ENCODE data around the gene GALNT5. TPM values are rescaled to one million over a fixed set of nuclear protein-coding genes. Genes with fewer than 3 reads are reported as not detected.
A peak's percentile ranks its signal among the peaks of the same experiment; 100 is the strongest.
"Not testable (repeated sequence)": the region's sequence is repeated elsewhere in the genome, so short reads cannot be mapped to it uniquely, and the experiment has no call there.

Gene GALNT5
- total and polyA plus RNA-seq, 5 donors from 2014 or later: 0.14 TPM; not detected in 4

DNA sequence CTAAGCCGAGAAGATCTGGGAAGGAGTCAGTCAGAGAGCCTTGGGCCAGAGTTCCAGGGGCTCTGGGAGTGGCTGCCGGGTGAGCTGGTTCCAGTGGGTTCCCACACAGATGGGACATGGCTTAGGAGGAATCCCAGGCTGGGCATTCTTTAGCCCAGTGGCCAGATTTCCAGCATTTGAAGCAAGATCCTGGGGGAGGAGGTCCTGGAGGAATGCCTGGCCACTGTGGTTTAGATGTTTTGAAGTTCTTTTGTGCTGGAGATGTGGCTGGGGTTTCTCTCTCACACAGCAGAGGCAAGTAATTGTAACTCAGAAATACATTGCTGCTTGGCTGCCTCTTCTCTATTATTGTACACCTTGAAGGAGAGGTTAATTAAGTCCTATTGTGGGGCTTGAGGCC, 83.9 kb downstream of the GALNT5 start:
- not testable (repeated sequence) for ATAC-seq (ENCODE audit: low read depth in 2 of 2); H3K4me1 ChIP-seq (ENCODE audit: control insufficient read depth, insufficient read depth, low read length, poor library complexity, severe bottlenecking); H3K4me3 Mint-ChIP-seq; H3K36me3 ChIP-seq (ENCODE audit: control insufficient read depth, insufficient read depth, low read length); DNase-seq; H3K27me3 ChIP-seq (ENCODE audit: control insufficient read depth, insufficient read depth, low read length); H3K27me3 Mint-ChIP-seq; H3K9me3 ChIP-seq (ENCODE audit: control insufficient read depth in 2 of 2, low read length in 2 of 2); H3K4me3 ChIP-seq (ENCODE audit: low read depth, low read length); H3K27ac ChIP-seq (ENCODE audit: insufficient read depth, low read length, poor library complexity, severe bottlenecking)
- Mint-ChIP-seq H3K4me1 (peaks cover 5 to 36% (median 13%) of the 10 kb centered on the region in 4 donors), H3K9me3 (peaks cover 4 to 39% (median 14%) of the 10 kb centered on the region in 7 donors), H3K27ac (peak overlapping the region in 1 of 3 donors; percentile 21), H3K36me3 (peaks cover 45% of the 10 kb centered on the region)

DNA sequence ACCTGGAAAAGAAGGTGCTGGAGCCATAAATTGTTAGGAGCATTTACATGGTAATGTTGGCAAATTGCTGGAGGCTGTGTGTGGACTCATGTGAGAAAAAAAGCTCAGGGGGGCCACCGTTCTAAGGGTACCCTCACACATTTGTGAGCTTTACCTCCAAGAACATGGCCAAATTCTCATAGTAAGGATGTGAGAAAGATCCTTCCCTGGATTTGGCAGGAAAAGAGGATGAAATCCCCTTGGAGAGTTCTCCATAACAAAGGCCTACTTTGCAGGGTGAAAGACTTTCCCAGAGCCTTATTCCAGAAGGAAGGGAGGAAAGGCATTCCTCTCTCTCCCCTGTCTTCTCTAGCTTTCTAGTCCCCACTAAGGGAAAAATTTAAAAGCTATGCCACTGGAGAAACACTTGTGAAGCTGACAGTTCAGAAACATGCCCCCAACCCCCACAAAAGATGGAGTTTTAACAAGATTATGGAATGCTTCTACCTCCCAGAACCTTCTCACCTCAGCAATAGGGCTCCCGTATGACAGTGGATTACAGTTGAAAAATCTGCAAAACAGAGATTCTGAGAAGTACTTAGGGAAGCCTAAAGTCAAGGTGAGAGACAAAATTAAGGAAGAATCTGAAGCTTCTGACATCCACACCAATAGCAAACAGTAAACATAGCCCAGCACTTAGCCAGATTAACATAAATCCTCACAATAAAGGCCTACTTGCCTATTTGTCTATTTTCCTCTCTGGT, 88.3 kb downstream of the GALNT5 start:
- Mint-ChIP-seq H3K4me3 (no peak overlapping the region), H3K9me3 (peaks cover 4 to 39% (median 16%) of the 10 kb centered on the region in 7 donors), H3K4me1 (peaks cover 9 to 36% (median 20%) of the 10 kb centered on the region in 4 donors), H3K36me3 (peaks cover 44% of the 10 kb centered on the region), H3K27me3 (no peaks in the 10 kb centered on the region), H3K27ac (peak overlapping the region in 1 of 3 donors; percentile 39)
- no peaks in the 10 kb centered on the region for H3K27me3 ChIP-seq (ENCODE audit: control insufficient read depth, insufficient read depth, low read length)
- ATAC-seq (ENCODE audit: low read depth in 2 of 2) (no peak), DNase-seq (no peak)
- H3K4me3 ChIP-seq (ENCODE audit: low read depth, low read length): no peak overlapping the region
- H3K9me3 ChIP-seq (ENCODE audit: control insufficient read depth in 2 of 2, low read length in 2 of 2): peaks cover 7 to 8% of the 10 kb centered on the region in 2 experiments
- H3K36me3 ChIP-seq (ENCODE audit: control insufficient read depth, insufficient read depth, low read length): peaks cover 2% of the 10 kb centered on the region
- H3K4me1 ChIP-seq (ENCODE audit: control insufficient read depth, insufficient read depth, low read length, poor library complexity, severe bottlenecking): no peaks in the 10 kb centered on the region
- no peak overlapping the region for H3K27ac ChIP-seq (ENCODE audit: insufficient read depth, low read length, poor library complexity, severe bottlenecking)

DNA sequence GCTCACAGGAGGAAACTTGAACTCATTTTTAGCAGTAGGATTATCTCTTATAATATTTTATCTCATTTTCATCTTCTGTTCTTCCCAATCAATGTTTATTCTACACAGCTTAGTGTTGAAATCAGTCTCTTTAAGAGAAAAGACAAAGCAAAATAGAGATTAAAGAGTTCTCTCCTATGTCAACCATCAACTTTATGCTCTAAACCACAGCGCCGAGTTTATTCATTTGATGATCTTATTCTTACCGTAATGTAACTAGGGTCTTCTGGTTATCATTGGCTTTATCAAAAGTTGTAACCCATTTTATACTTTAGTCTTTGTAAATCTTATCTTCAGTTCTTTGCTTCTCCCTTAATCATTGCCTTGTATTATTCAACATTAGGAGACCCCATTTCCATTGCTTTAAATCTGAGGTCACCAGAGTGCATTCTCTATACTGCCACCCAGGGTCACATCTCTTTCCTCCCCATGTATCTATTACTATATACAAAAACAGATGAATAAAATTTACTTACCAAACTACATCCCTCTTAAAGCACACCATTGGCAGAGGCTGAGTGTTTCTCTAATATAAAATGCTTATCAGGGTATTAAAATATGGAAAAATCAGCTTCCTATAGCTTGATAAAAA, 90.9 kb downstream of the GALNT5 start:
- DNase-seq (no peak), ATAC-seq (ENCODE audit: low read depth in 2 of 2) (no peak)
- Mint-ChIP-seq H3K9me3 (peaks cover 0 to 20% (median 5%) of the 10 kb centered on the region in 7 donors), H3K4me3 (peak overlapping the region in 1 of 4 donors; percentile 0), H3K4me1 (peaks cover 9 to 46% (median 27%) of the 10 kb centered on the region in 4 donors), H3K36me3 (peaks cover 19% of the 10 kb centered on the region), H3K27ac (peak overlapping the region in 2 of 3 donors; percentile 9 to 26), H3K27me3 (no peaks in the 10 kb centered on the region)
- Histone ChIP-seq H3K27me3 (ENCODE audit: control insufficient read depth, insufficient read depth, low read length) (no peaks in the 10 kb centered on the region), H3K36me3 (ENCODE audit: control insufficient read depth, insufficient read depth, low read length) (peaks cover 2% of the 10 kb centered on the region), H3K4me3 (ENCODE audit: low read depth, low read length) (no peak overlapping the region), H3K27ac (ENCODE audit: insufficient read depth, low read length, poor library complexity, severe bottlenecking) (no peak overlapping the region), H3K9me3 (ENCODE audit: control insufficient read depth in 2 of 2, low read length in 2 of 2) (peaks cover 3 to 7% of the 10 kb centered on the region in 2 experiments), H3K4me1 (ENCODE audit: control insufficient read depth, insufficient read depth, low read length, poor library complexity, severe bottlenecking) (no peaks in the 10 kb centered on the region)

GRCh38 chr2:157349949-157350515, 92.5 kb downstream of the GALNT5 start:
- no peak for DNase-seq
- H3K27me3 Mint-ChIP-seq: no peaks in the 10 kb centered on the region
- no peak for ATAC-seq (ENCODE audit: low read depth in 2 of 2)
- Histone ChIP-seq H3K4me3 (ENCODE audit: low read depth, low read length) (no peak overlapping the region), H3K4me1 (ENCODE audit: control insufficient read depth, insufficient read depth, low read length, poor library complexity, severe bottlenecking) (no peaks in the 10 kb centered on the region), H3K9me3 (ENCODE audit: control insufficient read depth in 2 of 2, low read length in 2 of 2) (no peaks in the 10 kb centered on the region), H3K27ac (ENCODE audit: insufficient read depth, low read length, poor library complexity, severe bottlenecking) (no peak overlapping the region), H3K36me3 (ENCODE audit: control insufficient read depth, insufficient read depth, low read length) (no peaks in the 10 kb centered on the region), H3K27me3 (ENCODE audit: control insufficient read depth, insufficient read depth, low read length) (no peaks in the 10 kb centered on the region)
- H3K4me3 Mint-ChIP-seq: no peak overlapping the region
- peaks cover 9 to 46% (median 29%) of the 10 kb centered on the region in 4 donors for H3K4me1 Mint-ChIP-seq
- H3K27ac Mint-ChIP-seq: peak overlapping the region in 1 of 3 donors; percentile 65
- H3K36me3 Mint-ChIP-seq: peaks cover 8% of the 10 kb centered on the region
- peaks cover 0 to 5% (median 2%) of the 10 kb centered on the region in 7 donors for H3K9me3 Mint-ChIP-seq

DNA sequence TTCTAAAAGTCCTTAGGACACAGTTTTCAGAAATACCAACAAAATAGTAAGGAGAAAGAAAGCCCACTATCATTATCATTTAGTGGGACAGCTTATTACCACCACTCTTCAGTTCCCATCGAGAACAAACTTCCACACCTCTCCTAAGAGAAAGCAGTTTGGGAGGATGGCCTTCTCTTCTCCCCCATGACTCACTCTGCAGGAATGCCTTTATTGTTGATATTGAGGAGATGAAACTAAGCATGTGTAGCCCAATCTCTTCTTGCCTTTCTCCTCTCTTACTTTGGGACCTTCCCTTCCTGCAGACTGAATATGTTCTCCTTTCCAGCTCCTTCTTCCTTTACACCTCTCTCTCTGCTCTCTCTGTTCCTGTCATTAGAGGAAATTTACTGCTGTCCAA, 98.1 kb downstream of the GALNT5 start:
- Histone ChIP-seq H3K27me3 (ENCODE audit: control insufficient read depth, insufficient read depth, low read length) (no peaks in the 10 kb centered on the region), H3K9me3 (ENCODE audit: control insufficient read depth in 2 of 2, low read length in 2 of 2) (no peaks in the 10 kb centered on the region), H3K27ac (ENCODE audit: insufficient read depth, low read length, poor library complexity, severe bottlenecking) (no peak overlapping the region), H3K4me3 (ENCODE audit: low read depth, low read length) (no peak overlapping the region), H3K36me3 (ENCODE audit: control insufficient read depth, insufficient read depth, low read length) (no peaks in the 10 kb centered on the region), H3K4me1 (ENCODE audit: control insufficient read depth, insufficient read depth, low read length, poor library complexity, severe bottlenecking) (no peaks in the 10 kb centered on the region)
- peaks cover 6 to 31% (median 23%) of the 10 kb centered on the region in 4 donors for H3K4me1 Mint-ChIP-seq
- H3K4me3 Mint-ChIP-seq: no peak overlapping the region
- H3K9me3 Mint-ChIP-seq: peaks cover 0 to 5% (median 0%) of the 10 kb centered on the region in 7 donors
- peak overlapping the region in 1 of 3 donors; percentile 5 for H3K27ac Mint-ChIP-seq
- H3K36me3 Mint-ChIP-seq: peaks cover 5% of the 10 kb centered on the region
- ATAC-seq (ENCODE audit: low read depth in 2 of 2): no peak
- DNase-seq: no peak
- H3K27me3 Mint-ChIP-seq: no peaks in the 10 kb centered on the region

- peaks cover 1% of the 10 kb centered on the region for H3K36me3 ChIP-seq (ENCODE audit: control insufficient read depth, insufficient read depth, low read length)
- no peak overlapping the region for H3K4me3 ChIP-seq (ENCODE audit: low read depth, low read length)
- H3K27ac ChIP-seq (ENCODE audit: insufficient read depth, low read length, poor library complexity, severe bottlenecking): no peak overlapping the region
- ATAC-seq (ENCODE audit: low read depth in 2 of 2) (no peak), DNase-seq (no peak)
- peak overlapping the region in 1 of 4 donors; percentile 40 for H3K4me3 Mint-ChIP-seq
- H3K4me1 Mint-ChIP-seq: peaks cover 29 to 33% (median 31%) of the 10 kb centered on the region in 4 donors
- no peaks in the 10 kb centered on the region for H3K27me3 ChIP-seq (ENCODE audit: control insufficient read depth, insufficient read depth, low read length)
- peaks cover 6% of the 10 kb centered on the region for H3K36me3 Mint-ChIP-seq
- H3K4me1 ChIP-seq (ENCODE audit: control insufficient read depth, insufficient read depth, low read length, poor library complexity, severe bottlenecking): peaks cover 12% of the 10 kb centered on the region
- no peak overlapping the region for H3K27ac Mint-ChIP-seq
- H3K9me3 Mint-ChIP-seq: peaks cover 0 to 15% (median 11%) of the 10 kb centered on the region in 7 donors
- peaks cover 0 to 15% of the 10 kb centered on the region in 2 experiments for H3K9me3 ChIP-seq (ENCODE audit: control insufficient read depth in 2 of 2, low read length in 2 of 2)
- H3K27me3 Mint-ChIP-seq: no peaks in the 10 kb centered on the region
Measured at GRCh38 chr2:157359628-157360027, 102.1 kb downstream of the GALNT5 start.

GRCh38 chr2:157361526-157361925, 104.0 kb downstream of the GALNT5 start:
- Mint-ChIP-seq H3K36me3 (peaks cover 11% of the 10 kb centered on the region), H3K9me3 (peaks cover 0 to 15% (median 11%) of the 10 kb centered on the region in 7 donors), H3K27me3 (no peaks in the 10 kb centered on the region), H3K4me1 (peaks cover 26 to 32% (median 27%) of the 10 kb centered on the region in 4 donors), H3K4me3 (peak overlapping the region in 1 of 4 donors; percentile 44), H3K27ac (peak overlapping the region in 1 of 3 donors; percentile 52)
- H3K4me1 ChIP-seq (ENCODE audit: control insufficient read depth, insufficient read depth, low read length, poor library complexity, severe bottlenecking): peaks cover 13% of the 10 kb centered on the region
- peaks cover 1% of the 10 kb centered on the region for H3K36me3 ChIP-seq (ENCODE audit: control insufficient read depth, insufficient read depth, low read length)
- H3K27ac ChIP-seq (ENCODE audit: insufficient read depth, low read length, poor library complexity, severe bottlenecking): no peak overlapping the region
- H3K4me3 ChIP-seq (ENCODE audit: low read depth, low read length): no peak overlapping the region
- no peak for DNase-seq
- no peak for ATAC-seq (ENCODE audit: low read depth in 2 of 2)
- peaks cover 0 to 15% of the 10 kb centered on the region in 2 experiments for H3K9me3 ChIP-seq (ENCODE audit: control insufficient read depth in 2 of 2, low read length in 2 of 2)
- H3K27me3 ChIP-seq (ENCODE audit: control insufficient read depth, insufficient read depth, low read length): no peaks in the 10 kb centered on the region
